ENCODE data around the gene TTI1. TPM values are rescaled to one million over a fixed set of nuclear protein-coding genes. Genes with fewer than 3 reads are reported as not detected.

Gene TTI1
- polyA plus RNA-seq, 3 donors, result 6.4 to 9.1 (median 8.8) TPM

DNA sequence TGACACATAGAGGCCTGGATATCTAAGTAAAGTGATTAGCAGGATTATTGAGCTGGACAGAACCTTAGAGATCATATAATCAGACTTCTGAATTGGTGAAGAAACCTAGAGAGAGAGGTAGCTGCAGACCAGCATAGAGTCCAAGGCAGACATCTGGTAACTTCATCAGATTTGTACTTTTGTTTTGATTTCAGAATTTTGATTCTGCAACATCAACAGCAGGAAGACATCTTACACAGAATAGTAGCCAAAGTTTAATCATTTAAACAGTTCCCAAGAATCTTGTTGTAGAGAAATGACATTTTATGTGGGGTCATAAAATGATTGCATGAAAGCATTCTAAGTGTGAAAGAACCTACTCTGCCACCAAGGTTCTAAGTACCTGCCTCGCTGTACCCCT is 39.6 kb upstream of the TTI1 start:
- Mint-ChIP-seq H3K36me3 (peaks cover 69 to 86% of the 10 kb centered on the region in 2 donors), H3K9me3 (peaks cover 0 to 2% (median 0%) of the 10 kb centered on the region in 7 donors), H3K27ac (no peak overlapping the region), H3K4me1 (peaks cover 2% of the 10 kb centered on the region), H3K27me3 (ENCODE audit: low read depth in 3 of 3) (no peaks in the 10 kb centered on the region), H3K4me3 (no peak overlapping the region)
- WGBS (ENCODE audit: insufficient coverage), result no CpG with 5 or more reads among the region's 1 CpG
- H3K79me2 ChIP-seq (ENCODE audit: insufficient read depth, low read length), result peaks cover 8% of the 10 kb centered on the region
- no peak overlapping the region for H3K4me3 ChIP-seq (replicated peaks in 1 of 3; ENCODE audit: low read depth in 2 of 3, low read length in 3 of 3)
- no peak overlapping the region for H3K4me2 ChIP-seq (replicated peaks; ENCODE audit: extremely low read depth, low read length, poor library complexity, severe bottlenecking)
- DNase-seq, result no peak
- no peaks in the 10 kb centered on the region for H3K9me3 ChIP-seq (replicated peaks in 1 of 2; ENCODE audit: control insufficient read depth in 1 of 2, insufficient read depth in 1 of 2, low read length in 2 of 2)
- intact Hi-C loops (cut with micrococcal nuclease), result loop anchor here (2.0 to 5.0 kb wide), 3 partner anchors 94 to 149 kb away; partner anchors contain the start of gene TGM2 (in 1 of the 2)
- H4K20me1 ChIP-seq (ENCODE audit: insufficient read depth, low read length), result peaks cover 5% of the 10 kb centered on the region
- no peak overlapping the region for H3K9ac ChIP-seq (ENCODE audit: insufficient read depth, low read length, poor library complexity, severe bottlenecking)
- H2AFZ ChIP-seq (ENCODE audit: insufficient read depth, low read depth, low read length, poor library complexity, severe bottlenecking), result no peak overlapping the region
- TF ChIP-seq, protein P1, sequence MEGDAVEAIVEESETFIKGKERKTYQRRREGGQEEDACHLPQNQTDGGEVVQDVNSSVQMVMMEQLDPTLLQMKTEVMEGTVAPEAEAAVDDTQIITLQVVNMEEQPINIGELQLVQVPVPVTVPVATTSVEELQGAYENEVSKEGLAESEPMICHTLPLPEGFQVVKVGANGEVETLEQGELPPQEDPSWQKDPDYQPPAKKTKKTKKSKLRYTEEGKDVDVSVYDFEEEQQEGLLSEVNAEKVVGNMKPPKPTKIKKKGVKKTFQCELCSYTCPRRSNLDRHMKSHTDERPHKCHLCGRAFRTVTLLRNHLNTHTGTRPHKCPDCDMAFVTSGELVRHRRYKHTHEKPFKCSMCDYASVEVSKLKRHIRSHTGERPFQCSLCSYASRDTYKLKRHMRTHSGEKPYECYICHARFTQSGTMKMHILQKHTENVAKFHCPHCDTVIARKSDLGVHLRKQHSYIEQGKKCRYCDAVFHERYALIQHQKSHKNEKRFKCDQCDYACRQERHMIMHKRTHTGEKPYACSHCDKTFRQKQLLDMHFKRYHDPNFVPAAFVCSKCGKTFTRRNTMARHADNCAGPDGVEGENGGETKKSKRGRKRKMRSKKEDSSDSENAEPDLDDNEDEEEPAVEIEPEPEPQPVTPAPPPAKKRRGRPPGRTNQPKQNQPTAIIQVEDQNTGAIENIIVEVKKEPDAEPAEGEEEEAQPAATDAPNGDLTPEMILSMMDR (IDR thresholded peaks at IDR 0.05), result no peak
- no peak overlapping the region for H3K27ac ChIP-seq (ENCODE audit: low read depth in 1 of 2, low read length in 2 of 2)
- peaks cover 47 to 95% of the 10 kb centered on the region in 2 donors for H3K36me3 ChIP-seq (replicated peaks in 1 of 2; ENCODE audit: control insufficient read depth in 1 of 2, insufficient read depth in 2 of 2, low read length in 2 of 2)
- H3K27me3 ChIP-seq (ENCODE audit: control insufficient read depth in 2 of 2, insufficient read depth in 2 of 2, low read length in 2 of 2), result no peaks in the 10 kb centered on the region
- no peaks in the 10 kb centered on the region for H3K4me1 ChIP-seq (ENCODE audit: control insufficient read depth in 1 of 2, insufficient read depth in 2 of 2, low read length in 2 of 2)

GRCh38 chr20:38067717-38068365 is 34.6 kb upstream of the TTI1 start:
- H3K36me3 ChIP-seq (replicated peaks in 1 of 2; ENCODE audit: control insufficient read depth in 1 of 2, insufficient read depth in 2 of 2, low read length in 2 of 2), result peaks cover 87 to 100% of the 10 kb centered on the region in 2 donors
- Mint-ChIP-seq H3K27me3 (ENCODE audit: low read depth in 3 of 3) (no peaks in the 10 kb centered on the region), H3K27ac (no peak overlapping the region), H3K4me1 (no peaks in the 10 kb centered on the region), H3K4me3 (no peak overlapping the region), H3K36me3 (peaks cover 72 to 76% of the 10 kb centered on the region in 2 donors), H3K9me3 (no peaks in the 10 kb centered on the region)
- no peak overlapping the region for H3K4me2 ChIP-seq (replicated peaks; ENCODE audit: extremely low read depth, low read length, poor library complexity, severe bottlenecking)
- TF ChIP-seq, protein P1 (IDR thresholded peaks at IDR 0.05), result no peak
- H3K27me3 ChIP-seq (ENCODE audit: control insufficient read depth in 2 of 2, insufficient read depth in 2 of 2, low read length in 2 of 2), result no peaks in the 10 kb centered on the region
- H3K9ac ChIP-seq (ENCODE audit: insufficient read depth, low read length, poor library complexity, severe bottlenecking), result no peak overlapping the region
- no peaks in the 10 kb centered on the region for H3K9me3 ChIP-seq (replicated peaks in 1 of 2; ENCODE audit: control insufficient read depth in 1 of 2, insufficient read depth in 1 of 2, low read length in 2 of 2)
- no peaks in the 10 kb centered on the region for H3K79me2 ChIP-seq (ENCODE audit: insufficient read depth, low read length)
- no peak overlapping the region for H3K27ac ChIP-seq (ENCODE audit: low read depth in 1 of 2, low read length in 2 of 2)
- WGBS (ENCODE audit: insufficient coverage), result 94% methylated on average over 10 of the region's 15 CpGs
- no peak overlapping the region for H2AFZ ChIP-seq (ENCODE audit: insufficient read depth, low read depth, low read length, poor library complexity, severe bottlenecking)
- H4K20me1 ChIP-seq (ENCODE audit: insufficient read depth, low read length), result no peaks in the 10 kb centered on the region
- intact Hi-C loops (cut with micrococcal nuclease), result no loop called here
- no peaks in the 10 kb centered on the region for H3K4me1 ChIP-seq (ENCODE audit: control insufficient read depth in 1 of 2, insufficient read depth in 2 of 2, low read length in 2 of 2)
- no peak overlapping the region for H3K4me3 ChIP-seq (replicated peaks in 1 of 3; ENCODE audit: low read depth in 2 of 3, low read length in 3 of 3)
- no peak for DNase-seq
